ENCODE measurements around the gene BRINP3. TPM values are rescaled to one million over a fixed set of nuclear protein-coding genes. Genes with fewer than 3 reads are reported as not detected.

The BRINP3 gene
- polyA plus RNA-seq (2011; rRNA removed) (not detected in 2 replicates), polyA plus RNA-seq (2017; fragmentation: RNase III; extraction: RNeasy Plus Mini Kit Qiagen cat#74134 plus additional on column Dnase treatment) (not detected in 3 replicates), polyA minus RNA-seq (2011; rRNA and poly(A)+ RNA removed) (not detected in 2 replicates)
- not detected in 2 replicates for polyA plus RNA-seq (2012; cell fraction: cytosol; rRNA removed)
- not detected in 2 replicates for polyA plus RNA-seq (2012; cell fraction: nucleus; rRNA removed)

GRCh38 chr1:190477762-190478148 is at the start of gene BRINP3:
Gene BRINP3, minus strand, starts transcription at chr1:190477864.
- Histone ChIP-seq H3K9me3 (no peaks in the 10 kb centered on the region), H3K27ac (no peak within 1 kb of the TSS), H3K4me1 (peaks cover 15% of the 10 kb centered on the region), H3K4me3 (peak within 1 kb of the TSS; percentile 50), H3K4me2 (peak within 1 kb of the TSS; percentile 99)
- WGBS (ENCODE audit: missing lambda C conversion rate) = 0% methylated on average over 4 of the region's 4 CpGs
- no peak for DNase-seq (ENCODE audit: low read depth in 1 of 2, low spot score in 1 of 2)
- POLR2A ChIA-PET = no interaction called here
- CTCF ChIA-PET = interaction anchor here (1.1 kb wide), 1 partner anchor 12 kb away, joined by 3 read pairs; no protein-coding TSS in a partner anchor
- TF ChIP-seq EP300 (IDR thresholded peaks at IDR 0.05) (no peak), RNF2 (IDR thresholded peaks at IDR 0.05; ENCODE audit: borderline replicate concordance, low read depth) (0 out of 2 replicates have a peak, but pooled peaks have one; percentile 73)
- ATAC-seq = peak; percentile 41 to 48
- no peak for FAIRE-seq

GRCh38 chr1:190511554-190511953 is 33.9 kb upstream of the BRINP3 start:
- CTCF ChIA-PET = no interaction called here

More at GRCh38 chr1:190511554-190511953, 33.9 kb upstream of the BRINP3 start:
- POLR2A ChIA-PET = no interaction called here
- no peak overlapping the region for H3K27ac ChIP-seq
- ATAC-seq (no peak), FAIRE-seq (no peak), DNase-seq (ENCODE audit: low read depth in 1 of 2, low spot score in 1 of 2) (no peak)
- TF ChIP-seq NR3C1 (IDR thresholded peaks at IDR 0.05) (no peak), TP53 (CRISPR knock-in tag; IDR thresholded peaks at IDR 0.05) (no peak), ELK1 (IDR thresholded peaks at IDR 0.05; ENCODE audit: low read depth, low read length) (no peak), HOXA7 (CRISPR knock-in tag; IDR thresholded peaks at IDR 0.05) (no peak), CHD2 (IDR thresholded peaks at IDR 0.05; ENCODE audit: low read length, partially characterized antibody) (no peak), POLR2A (IDR thresholded peaks at IDR 0.05; ENCODE audit: low read length) (no peak), PBX3 (IDR thresholded peaks at IDR 0.05) (no peak), FOSL2 (IDR thresholded peaks at IDR 0.05) (no peak), FOSL2 (CRISPR knock-in tag; IDR thresholded peaks at IDR 0.05) (no peak), USF2 (IDR thresholded peaks at IDR 0.05) (no peak), RCOR1 (IDR thresholded peaks at IDR 0.05; ENCODE audit: low read depth, low read length) (no peak), CHD4 (IDR thresholded peaks at IDR 0.05; ENCODE audit: borderline replicate concordance) (no peak), TFCP2L1 (CRISPR knock-in tag; IDR thresholded peaks at IDR 0.05) (no peak), EHMT2 (IDR thresholded peaks at IDR 0.05; ENCODE audit: low read depth) (no peak), HOXB5 (CRISPR knock-in tag; IDR thresholded peaks at IDR 0.05) (no peak), SMC3 (IDR thresholded peaks at IDR 0.05) (no peak), HDAC2 (IDR thresholded peaks at IDR 0.05) (no peak), ZSCAN20 (CRISPR knock-in tag; IDR thresholded peaks at IDR 0.05) (no peak), CBX2 (IDR thresholded peaks at IDR 0.05; ENCODE audit: borderline replicate concordance, low read depth) (no peak), REST (IDR thresholded peaks at IDR 0.05) (no peak), E2F6 (IDR thresholded peaks at IDR 0.05; ENCODE audit: borderline replicate concordance, low read depth) (no peak)
- H3K4me3 ChIP-seq = no peak overlapping the region
- no peak overlapping the region for H3K4me2 ChIP-seq
- WGBS (ENCODE audit: missing lambda C conversion rate) = 70% methylated on average over 2 of the region's 2 CpGs
- no peaks in the 10 kb centered on the region for H3K9me3 ChIP-seq
- H3K4me1 ChIP-seq = no peaks in the 10 kb centered on the region
